IMR-90 (cell line): Measurements from ENCODE around the gene AFDN. TPM values are rescaled to one million over a fixed set of nuclear protein-coding genes. Genes with fewer than 3 reads are reported as not detected.

Experiments used
- ATAC-seq: fragments of 200-7000 bp; cut with Tn5 transposase; 2 replicates; pipeline ENCODE4 v1.9.1; 2020; ENCODE audit warnings: low read depth, mild to moderate bottlenecking, moderate library complexity
- BruUV-seq: library from RNA; stranded (reverse); fragments of 400-500 nt; replicated peaks from 2 replicates; lab custom pipeline; 2021; lab: Mats Ljungman, UMichigan
- CTCF ChIA-PET: fragments of 300-600 bp; formaldehyde crosslinking; extraction: SDS; loops from one replicate; lab custom pipeline; 2021; ENCODE audit warnings: antibody characterized with exemption; lab: Yijun Ruan, JAX
- POLR2A ChIA-PET: fragments of 300-600 bp; sonication (Branson Sonifier 250); formaldehyde crosslinking; loops from one replicate; lab custom pipeline; 2022; ENCODE audit warnings: antibody characterized with exemption; ENCODE audit not compliant: unreplicated experiment; lab: Charles Lee
- DNase-seq: peaks from one replicate; pipeline ENCODE4 v3.0.0; 2013
- H2AFZ ChIP-seq: replicated peaks from 2 replicates; pipeline ENCODE3; 2013; ENCODE audit warnings: low read length, mild to moderate bottlenecking; ENCODE audit not compliant: poor library complexity
- H2AK5ac ChIP-seq: 2 replicates; pipeline ENCODE4 v1.6.1; 2013; ENCODE audit warnings: low read depth, low read length, inconsistent platforms
- H2AK9ac ChIP-seq: replicated peaks from 2 replicates; pipeline ENCODE3; 2013; ENCODE audit warnings: mild to moderate bottlenecking, low read depth, low read length, moderate library complexity; ENCODE audit not compliant: poor library complexity
- H2BK120ac ChIP-seq: 2 replicates; pipeline ENCODE4 v1.6.1; 2013; ENCODE audit warnings: low read depth, low read length, inconsistent platforms
- H2BK15ac ChIP-seq: 3 replicates; pipeline ENCODE4 v1.6.1; 2013; ENCODE audit warnings: low read depth, low read length, inconsistent platforms
- H2BK20ac ChIP-seq: 2 replicates; pipeline ENCODE4 v1.6.1; 2013; ENCODE audit warnings: low read depth, mild to moderate bottlenecking, inconsistent platforms, low read length, moderate library complexity
- H2BK5ac ChIP-seq: 2 replicates; pipeline ENCODE4 v1.6.1; 2013; ENCODE audit warnings: mild to moderate bottlenecking, low read depth, low read length, inconsistent platforms; ENCODE audit not compliant: poor library complexity, severe bottlenecking
- H3K14ac ChIP-seq: replicated peaks from 2 replicates; pipeline ENCODE4 v1.6.1; 2013; ENCODE audit warnings: low read depth, low read length, inconsistent platforms
- H3K18ac ChIP-seq: 2 replicates; pipeline ENCODE4 v1.6.1; 2013; ENCODE audit warnings: low read depth, low read length, control low read depth
- H3K23ac ChIP-seq: 2 replicates; pipeline ENCODE4 v1.6.1; 2013; ENCODE audit warnings: low read depth, low read length, inconsistent platforms
- H3K27ac ChIP-seq: 2 replicates; pipeline ENCODE4 v1.5.1; 2013; ENCODE audit warnings: mild to moderate bottlenecking, control low read depth, low read length; ENCODE audit not compliant: insufficient read depth
- H3K27me3 ChIP-seq: 2 replicates; pipeline ENCODE4 v1.6.1; 2013; ENCODE audit warnings: low read length; ENCODE audit not compliant: control insufficient read depth, insufficient read depth
- H3K36me3 ChIP-seq: 2 replicates; pipeline ENCODE4 v1.6.1; 2013; ENCODE audit warnings: low read length, mixed read lengths; ENCODE audit not compliant: control insufficient read depth, insufficient read depth
- H3K4ac ChIP-seq: 2 replicates; pipeline ENCODE4 v1.6.1; 2013; ENCODE audit warnings: low read depth, low read length, inconsistent platforms
- H3K4me1 ChIP-seq: 2 replicates; pipeline ENCODE4 v1.6.1; 2013; ENCODE audit warnings: low read length, mixed read lengths; ENCODE audit not compliant: control insufficient read depth, insufficient read depth
- H3K4me2 ChIP-seq: 2 replicates; pipeline ENCODE4 v1.6.1; 2013; ENCODE audit warnings: low read depth, mild to moderate bottlenecking, control low read depth, low read length, moderate library complexity
- H3K4me3 ChIP-seq: 2 replicates; pipeline ENCODE4 v1.5.1; 2013; ENCODE audit warnings: low read depth, mild to moderate bottlenecking, control low read depth, low read length, moderate library complexity; ENCODE audit not compliant: insufficient read depth
- H3K56ac ChIP-seq: 2 replicates; pipeline ENCODE4 v1.6.1; 2013; ENCODE audit warnings: low read length, inconsistent platforms; ENCODE audit not compliant: insufficient read depth; ENCODE audit errors: extremely low read depth
- H3K79me1 ChIP-seq, 2 experiments: 2 replicates each; pipeline ENCODE4 v1.6.1; 2013; ENCODE audit warnings: low read length in 2 of 2, inconsistent platforms in 1 of 2, low read depth in 1 of 2
- H3K9ac ChIP-seq: 2 replicates; pipeline ENCODE4 v1.6.1; 2013; ENCODE audit warnings: low read depth, low read length, control low read depth
- H3K9me1 ChIP-seq: 2 replicates; pipeline ENCODE4 v1.6.1; 2013; ENCODE audit warnings: low read length, inconsistent platforms; ENCODE audit not compliant: insufficient read depth
- H3K9me3 ChIP-seq: 2 replicates; pipeline ENCODE4 v1.6.1; 2013; ENCODE audit warnings: low read length; ENCODE audit not compliant: control insufficient read depth, insufficient read depth
- H4K20me1 ChIP-seq: 2 replicates; pipeline ENCODE4 v1.6.1; 2013; ENCODE audit warnings: low read length, inconsistent platforms; ENCODE audit not compliant: insufficient read depth
- H4K5ac ChIP-seq: 2 replicates; pipeline ENCODE4 v1.6.1; 2013; ENCODE audit warnings: mild to moderate bottlenecking, low read depth, low read length, control low read depth
- H4K8ac ChIP-seq, 2 experiments: 2 replicates each; pipeline ENCODE4 v1.6.1; 2013; ENCODE audit warnings: low read depth in 2 of 2, low read length in 2 of 2, control low read depth in 1 of 2, inconsistent platforms in 1 of 2
- H4K91ac ChIP-seq: 2 replicates; pipeline ENCODE4 v1.6.1; 2013; ENCODE audit warnings: low read depth, low read length, inconsistent platforms; ENCODE audit not compliant: insufficient read depth
- BHLHE40 ChIP-seq: fragments of 150-350 bp; IDR thresholded peaks from 2 replicates; pipeline ENCODE4 v1.6.1; 2016; ENCODE audit warnings: mild to moderate bottlenecking, low read depth, low read length
- CEBPB ChIP-seq: IDR thresholded peaks from 2 replicates; pipeline ENCODE4 v1.6.1; 2012; ENCODE audit warnings: low read depth, low read length, improper control_type of control experiment
- CHD1 ChIP-seq: IDR thresholded peaks from 2 replicates; pipeline ENCODE4 v1.6.1; 2012; ENCODE audit warnings: low read depth, low read length, improper control_type of control experiment
- FOS ChIP-seq: fragments of 150-350 bp; IDR thresholded peaks from 2 replicates; pipeline ENCODE4 v1.6.1; 2016; ENCODE audit warnings: low read depth, low read length
- MAFK ChIP-seq: IDR thresholded peaks from 2 replicates; pipeline ENCODE4 v1.6.1; 2012; ENCODE audit warnings: low read depth, low read length, improper control_type of control experiment
- MAZ ChIP-seq: IDR thresholded peaks from 2 replicates; pipeline ENCODE4 v1.6.1; 2012; ENCODE audit warnings: low read depth, mild to moderate bottlenecking, low read length, improper control_type of control experiment, moderate library complexity, borderline replicate concordance
- MXI1 ChIP-seq: IDR thresholded peaks from 2 replicates; pipeline ENCODE4 v1.6.1; 2012; ENCODE audit warnings: low read depth, mild to moderate bottlenecking, low read length, moderate library complexity, borderline replicate concordance
- NFE2L2 ChIP-seq: fragments of 150-350 bp; IDR thresholded peaks from 2 replicates; pipeline ENCODE4 v1.6.1; 2016; ENCODE audit warnings: low read depth, mild to moderate bottlenecking, low read length
- POLR2A ChIP-seq: IDR thresholded peaks from 2 replicates; pipeline ENCODE4 v1.6.1; 2012; ENCODE audit warnings: mild to moderate bottlenecking, low read depth, low read length
- RAD21 ChIP-seq: IDR thresholded peaks from 2 replicates; pipeline ENCODE4 v1.6.1; 2012; ENCODE audit warnings: low read length, improper control_type of control experiment
- RCOR1 ChIP-seq: IDR thresholded peaks from 2 replicates; pipeline ENCODE4 v1.6.1; 2012; ENCODE audit warnings: mild to moderate bottlenecking, low read length, improper control_type of control experiment; ENCODE audit not compliant: insufficient replicate concordance
- RFX5 ChIP-seq: IDR thresholded peaks from 2 replicates; pipeline ENCODE4 v1.8.0; 2012; ENCODE audit warnings: low read depth, mild to moderate bottlenecking, low read length, moderate library complexity
- SMC3 ChIP-seq: fragments of 150-350 bp; IDR thresholded peaks from 2 replicates; pipeline ENCODE4 v1.6.1; 2016; ENCODE audit warnings: low read depth, mild to moderate bottlenecking, antibody characterized with exemption, low read length, moderate library complexity
- WGBS, 2 experiments: methylation state at CpG; one replicate each; pipeline versions ENCODE4 v1.1.5 to v1.1.7; 2013; ENCODE audit warnings: missing lambda C conversion rate in 2 of 2; ENCODE audit not compliant: insufficient read length in 1 of 2; ENCODE audit errors: extremely low coverage in 2 of 2; 5-methylcytosine and 5-hydroxymethylcytosine counted together
- dilution Hi-C: fragments of 300-500 bp; cut with HindIII; formaldehyde crosslinking; loops from one replicate; pipeline ENCODE4 v1.14.3; 2018; ENCODE audit warnings: low sequenced_read_pairs; ENCODE audit not compliant: unreplicated experiment
- in situ Hi-C: fragments of 300-500 bp; cut with MboI; formaldehyde crosslinking; loops from 3 replicates; pipeline ENCODE4 v1.14.3; 2019; ENCODE audit warnings: low sequenced_read_pairs, inconsistent platforms, mixed read lengths
- intact Hi-C: fragments of 100-400 bp; cut with micrococcal nuclease; formaldehyde crosslinking; loops from 2 replicates; pipeline ENCODE4 v1.10.0; 2022
- polyA plus RNA-seq, 3 experiments: library from polyadenylated mRNA; depleted of rRNA; stranded (reverse); fragments of >200 nt; gene quantifications; 2 replicates each; pipeline ENCODE4 v1.2.3, GENCODE V29; 2012; ENCODE audit warnings: low replicate concordance in 1 of 3
- total RNA-seq: library from RNA; depleted of rRNA; stranded (reverse); fragments of >200 nt; gene quantifications from 2 replicates; pipeline ENCODE4 v1.2.3, GENCODE V29; 2012
- TF ChIP-seq, protein P1 (sequence below): fragments of 150-350 bp; IDR thresholded peaks from 2 replicates; pipeline ENCODE4 v1.6.1; 2016; ENCODE audit warnings: low read depth, mild to moderate bottlenecking, low read length, moderate library complexity, borderline replicate concordance
- TF ChIP-seq, protein P2 (sequence below): conservative IDR thresholded peaks from 2 replicates; pipeline ENCODE4 v1.5.1; 2012; ENCODE audit warnings: mild to moderate bottlenecking, low read depth, low read length, improper control_type of control experiment
- TF ChIP-seq, protein P3 (sequence below): fragments of 150-350 bp; IDR thresholded peaks from 2 replicates; pipeline ENCODE4 v1.6.1; 2017; ENCODE audit warnings: mild to moderate bottlenecking, antibody characterized with exemption, low read length, low read depth

Gene AFDN
- total and polyA plus RNA-seq, 2 of the 4 experiments (the other 2 are of a cell fraction), result 11.6 to 20.8 TPM

GRCh38 chr6:167846997-167847606 is 20.4 kb downstream of the AFDN start:
- Histone ChIP-seq H3K14ac (no peak overlapping the region), H2BK20ac (no peak overlapping the region), H3K79me1 (peaks cover 12 to 18% of the 10 kb centered on the region in 2 experiments; a peak in 3 of 4 replicates), H3K4me2 (no peak overlapping the region), H4K20me1 (no peaks in the 10 kb centered on the region; the same call in 1 of the 2 replicates), H2BK15ac (no peak overlapping the region), H3K27ac (no peak overlapping the region), H2BK5ac (no peak overlapping the region), H4K5ac (no peak overlapping the region), H3K27me3 (no peaks in the 10 kb centered on the region), H3K23ac (no peak overlapping the region), H4K8ac (no peak overlapping the region), H3K9me1 (0 out of 2 replicates have a peak, but pooled peaks cover 2% of the 10 kb centered on the region), H2AK9ac (no peak overlapping the region), H3K4me1 (peaks cover 4% of the 10 kb centered on the region), H3K9ac (no peak overlapping the region), H3K4ac (no peak overlapping the region), H4K91ac (no peak overlapping the region), H2BK120ac (no peak overlapping the region), H3K18ac (no peak overlapping the region), H3K9me3 (no peaks in the 10 kb centered on the region), H2AFZ (no peak overlapping the region), H3K56ac (no peak overlapping the region), H3K4me3 (no peak overlapping the region), H2AK5ac (no peak overlapping the region), H3K36me3 (no peaks in the 10 kb centered on the region)
- ATAC-seq, result no peak
- dilution Hi-C loops (no loop called here), in situ Hi-C loops (no loop called here), intact Hi-C loops (no loop called here)
- POLR2A ChIA-PET, result no interaction called here
- TF ChIP-seq, protein P1, sequence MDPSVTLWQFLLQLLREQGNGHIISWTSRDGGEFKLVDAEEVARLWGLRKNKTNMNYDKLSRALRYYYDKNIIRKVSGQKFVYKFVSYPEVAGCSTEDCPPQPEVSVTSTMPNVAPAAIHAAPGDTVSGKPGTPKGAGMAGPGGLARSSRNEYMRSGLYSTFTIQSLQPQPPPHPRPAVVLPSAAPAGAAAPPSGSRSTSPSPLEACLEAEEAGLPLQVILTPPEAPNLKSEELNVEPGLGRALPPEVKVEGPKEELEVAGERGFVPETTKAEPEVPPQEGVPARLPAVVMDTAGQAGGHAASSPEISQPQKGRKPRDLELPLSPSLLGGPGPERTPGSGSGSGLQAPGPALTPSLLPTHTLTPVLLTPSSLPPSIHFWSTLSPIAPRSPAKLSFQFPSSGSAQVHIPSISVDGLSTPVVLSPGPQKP, result no peak
- TF ChIP-seq, protein P2, sequence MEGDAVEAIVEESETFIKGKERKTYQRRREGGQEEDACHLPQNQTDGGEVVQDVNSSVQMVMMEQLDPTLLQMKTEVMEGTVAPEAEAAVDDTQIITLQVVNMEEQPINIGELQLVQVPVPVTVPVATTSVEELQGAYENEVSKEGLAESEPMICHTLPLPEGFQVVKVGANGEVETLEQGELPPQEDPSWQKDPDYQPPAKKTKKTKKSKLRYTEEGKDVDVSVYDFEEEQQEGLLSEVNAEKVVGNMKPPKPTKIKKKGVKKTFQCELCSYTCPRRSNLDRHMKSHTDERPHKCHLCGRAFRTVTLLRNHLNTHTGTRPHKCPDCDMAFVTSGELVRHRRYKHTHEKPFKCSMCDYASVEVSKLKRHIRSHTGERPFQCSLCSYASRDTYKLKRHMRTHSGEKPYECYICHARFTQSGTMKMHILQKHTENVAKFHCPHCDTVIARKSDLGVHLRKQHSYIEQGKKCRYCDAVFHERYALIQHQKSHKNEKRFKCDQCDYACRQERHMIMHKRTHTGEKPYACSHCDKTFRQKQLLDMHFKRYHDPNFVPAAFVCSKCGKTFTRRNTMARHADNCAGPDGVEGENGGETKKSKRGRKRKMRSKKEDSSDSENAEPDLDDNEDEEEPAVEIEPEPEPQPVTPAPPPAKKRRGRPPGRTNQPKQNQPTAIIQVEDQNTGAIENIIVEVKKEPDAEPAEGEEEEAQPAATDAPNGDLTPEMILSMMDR, result no peak
- no peak for TF ChIP-seq MAFK
- no peak for TF ChIP-seq MXI1
- TF ChIP-seq BHLHE40, result no peak
- TF ChIP-seq RAD21, result no peak
- no peak for TF ChIP-seq RCOR1
- TF ChIP-seq POLR2A, result no peak
- TF ChIP-seq RFX5, result no peak
- TF ChIP-seq SMC3, result no peak
- TF ChIP-seq MAZ, result no peak
- no peak for TF ChIP-seq CEBPB
- TF ChIP-seq, protein P3, sequence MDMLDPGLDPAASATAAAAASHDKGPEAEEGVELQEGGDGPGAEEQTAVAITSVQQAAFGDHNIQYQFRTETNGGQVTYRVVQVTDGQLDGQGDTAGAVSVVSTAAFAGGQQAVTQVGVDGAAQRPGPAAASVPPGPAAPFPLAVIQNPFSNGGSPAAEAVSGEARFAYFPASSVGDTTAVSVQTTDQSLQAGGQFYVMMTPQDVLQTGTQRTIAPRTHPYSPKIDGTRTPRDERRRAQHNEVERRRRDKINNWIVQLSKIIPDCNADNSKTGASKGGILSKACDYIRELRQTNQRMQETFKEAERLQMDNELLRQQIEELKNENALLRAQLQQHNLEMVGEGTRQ, result no peak
- no peak for TF ChIP-seq CHD1
- TF ChIP-seq FOS, result no peak
- TF ChIP-seq NFE2L2, result no peak
- 88% methylated on average over 2 of the region's 6 CpGs; no CpG with 5 or more reads in 1 of the 2 experiments for WGBS, 2 experiments
- DNase-seq, result no peak
- CTCF ChIA-PET, result no interaction called here
- BruUV-seq, result no TSS peak
